Uterus (tissue), 4 donors: ENCODE measurements around the gene MAP6D1. TPM values are rescaled to one million over a fixed set of nuclear protein-coding genes. Genes with fewer than 3 reads are reported as not detected.

ENCODE experiments used
- DNase-seq, 2 donors: peaks; one replicate each; pipeline ENCODE4 v3.0.0-alpha.2; 2019 to 2020
- H3K27ac ChIP-seq, 2 donors: fragments of 200-600 bp; sonication (generic); 1 replicate in 1 of 2; 2 replicates in 1 of 2; pipeline ENCODE4 v1.5.1; 2016 to 2018
- H3K27me3 ChIP-seq, 2 donors: fragments of 200-600 bp; sonication (generic); one replicate each; pipeline ENCODE4 v1.5.1; 2018 to 2019; ENCODE audit warnings: control low read depth in 1 of 2
- H3K36me3 ChIP-seq, 2 donors: fragments of 200-600 bp; sonication (generic); one replicate each; pipeline ENCODE4 v1.5.1; 2019; ENCODE audit warnings: control low read depth in 1 of 2
- H3K4me1 ChIP-seq, 2 donors: fragments of 200-600 bp; sonication (generic); one replicate each; pipeline ENCODE4 v1.5.1; 2018 to 2019; ENCODE audit warnings: control low read depth in 1 of 2
- H3K4me3 ChIP-seq, 2 donors: fragments of 200-600 bp; sonication (generic); 1 replicate in 1 of 2; 2 replicates in 1 of 2; pipeline ENCODE4 v1.5.1; 2018 to 2019; ENCODE audit warnings: mild to moderate bottlenecking in 1 of 2
- H3K9me3 ChIP-seq, 2 donors: fragments of 200-600 bp; sonication (generic); one replicate each; pipeline ENCODE4 v1.5.1; 2019; ENCODE audit warnings: control low read depth in 1 of 2
- POLR2A ChIP-seq, 2 donors: fragments of 450-650 bp; IDR thresholded peaks; one replicate each; pipeline ENCODE4 v1.6.1; 2016; ENCODE audit warnings: antibody characterized with exemption in 2 of 2, mild to moderate bottlenecking in 1 of 2, moderate library complexity in 1 of 2
- intact Hi-C: fragments of 100-400 bp; cut with DNase I; formaldehyde crosslinking; loops from one replicate; pipeline ENCODE4 v1.15.1; 2023; ENCODE audit warnings: low total_unique reads
- total RNA-seq, 4 donors: library from RNA; depleted of rRNA in 3 of 4; stranded (reverse); fragments of >200 nt in 3 of 4; gene quantifications; one replicate each; pipeline versions ENCODE4 v1.1.0 to v1.2.4, GENCODE V29; 2014 to 2023
- TF ChIP-seq, protein P1 (sequence below), 4 experiments: fragments of 200-600 bp in 2 of 4; fragments of 450-650 bp in 2 of 4; sonication (generic) in 2 of 4; IDR thresholded peaks; one replicate each; pipeline ENCODE4 v1.5.1; 2016 to 2019; ENCODE audit warnings: antibody characterized with exemption in 4 of 4, mild to moderate bottlenecking in 2 of 4, moderate library complexity in 1 of 4
- donor health status: DM: yes; HTN: yes; CAD: no.

Gene MAP6D1
- total RNA-seq, 4 donors from 2014 or later: 1.0 to 1.9 TPM; not detected in 2

- no peak overlapping the region for H3K27ac ChIP-seq
- H3K4me3 ChIP-seq: no peak overlapping the region
- no peaks in the 10 kb centered on the region for H3K9me3 ChIP-seq
- intact Hi-C loops: no loop called here
- TF ChIP-seq, protein P1, sequence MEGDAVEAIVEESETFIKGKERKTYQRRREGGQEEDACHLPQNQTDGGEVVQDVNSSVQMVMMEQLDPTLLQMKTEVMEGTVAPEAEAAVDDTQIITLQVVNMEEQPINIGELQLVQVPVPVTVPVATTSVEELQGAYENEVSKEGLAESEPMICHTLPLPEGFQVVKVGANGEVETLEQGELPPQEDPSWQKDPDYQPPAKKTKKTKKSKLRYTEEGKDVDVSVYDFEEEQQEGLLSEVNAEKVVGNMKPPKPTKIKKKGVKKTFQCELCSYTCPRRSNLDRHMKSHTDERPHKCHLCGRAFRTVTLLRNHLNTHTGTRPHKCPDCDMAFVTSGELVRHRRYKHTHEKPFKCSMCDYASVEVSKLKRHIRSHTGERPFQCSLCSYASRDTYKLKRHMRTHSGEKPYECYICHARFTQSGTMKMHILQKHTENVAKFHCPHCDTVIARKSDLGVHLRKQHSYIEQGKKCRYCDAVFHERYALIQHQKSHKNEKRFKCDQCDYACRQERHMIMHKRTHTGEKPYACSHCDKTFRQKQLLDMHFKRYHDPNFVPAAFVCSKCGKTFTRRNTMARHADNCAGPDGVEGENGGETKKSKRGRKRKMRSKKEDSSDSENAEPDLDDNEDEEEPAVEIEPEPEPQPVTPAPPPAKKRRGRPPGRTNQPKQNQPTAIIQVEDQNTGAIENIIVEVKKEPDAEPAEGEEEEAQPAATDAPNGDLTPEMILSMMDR (IDR thresholded peaks at IDR 0.05): no peak
- no peak for TF ChIP-seq POLR2A (IDR thresholded peaks at IDR 0.05)
- no peak for DNase-seq
- H3K4me1 ChIP-seq: no peaks in the 10 kb centered on the region
- H3K27me3 ChIP-seq: no peaks in the 10 kb centered on the region
- no peaks in the 10 kb centered on the region for H3K36me3 ChIP-seq
Observed at GRCh38 chr3:183815563-183815940, 9.8 kb downstream of the MAP6D1 start.

DNA sequence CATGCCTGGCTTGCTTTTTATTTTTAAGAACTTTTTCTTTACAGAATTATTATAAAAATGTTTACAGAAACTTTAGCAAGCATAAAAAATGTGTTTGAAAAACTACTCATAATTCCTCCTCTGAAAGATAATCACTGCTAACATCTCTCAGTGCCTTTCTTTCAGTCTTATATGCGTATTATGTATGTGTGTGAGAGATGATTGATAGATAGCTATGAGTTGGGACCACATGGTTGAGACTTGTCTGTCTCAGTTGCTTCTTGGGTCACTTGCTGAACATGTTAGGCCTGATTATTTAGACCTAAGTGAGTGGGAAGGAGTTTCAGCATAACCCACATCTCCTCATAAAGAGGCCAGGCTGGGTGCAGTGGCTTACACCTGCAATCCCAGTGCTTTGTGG lies 11.1 kb downstream of the MAP6D1 start:
- Histone ChIP-seq H3K4me3 (no peak overlapping the region), H3K36me3 (no peaks in the 10 kb centered on the region), H3K4me1 (no peaks in the 10 kb centered on the region), H3K9me3 (no peaks in the 10 kb centered on the region), H3K27me3 (no peaks in the 10 kb centered on the region), H3K27ac (no peak overlapping the region)
- TF ChIP-seq POLR2A (IDR thresholded peaks at IDR 0.05): no peak
- TF ChIP-seq, protein P1 (IDR thresholded peaks at IDR 0.05): no peak
- no peak for DNase-seq
- intact Hi-C loops: no loop called here

DNA sequence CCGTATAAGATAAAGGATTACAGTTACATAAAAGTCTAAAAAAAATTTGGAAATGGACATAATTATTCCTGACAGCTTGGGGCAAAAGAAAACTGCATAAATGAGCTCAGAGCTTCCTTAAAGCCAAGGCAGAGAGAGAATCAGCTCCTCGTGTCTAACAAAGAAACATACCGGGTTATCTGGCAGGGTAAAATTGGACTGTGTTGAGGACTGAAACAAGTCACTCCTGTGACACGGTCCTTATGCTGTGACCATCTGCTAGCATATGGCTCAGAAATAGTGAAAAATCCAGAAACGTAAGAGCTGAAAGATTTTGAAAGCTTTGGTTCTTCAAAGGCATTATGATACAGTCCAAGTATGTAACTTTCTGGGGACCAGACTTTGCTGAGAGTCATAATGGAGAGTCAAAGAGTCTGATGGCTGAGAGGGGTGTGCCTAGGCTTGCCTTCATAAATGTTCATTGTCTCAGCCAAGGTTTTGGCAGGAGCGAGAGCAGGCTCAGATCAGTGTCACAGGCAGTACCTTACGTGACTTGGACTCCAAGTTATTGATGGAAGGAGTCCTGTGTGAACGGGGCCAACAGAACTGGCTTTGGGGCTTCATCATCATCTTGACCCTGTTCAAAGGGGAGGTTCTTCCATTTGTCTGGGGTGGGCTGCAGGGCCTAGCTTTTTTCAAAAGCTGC lies 12.5 kb downstream of the MAP6D1 start:
- Histone ChIP-seq H3K27me3 (no peaks in the 10 kb centered on the region), H3K4me1 (no peaks in the 10 kb centered on the region), H3K4me3 (no peak overlapping the region), H3K27ac (no peak overlapping the region), H3K36me3 (no peaks in the 10 kb centered on the region), H3K9me3 (no peaks in the 10 kb centered on the region)
- DNase-seq: no peak
- intact Hi-C loops: no loop called here
- TF ChIP-seq, protein P1 (IDR thresholded peaks at IDR 0.05): no peak
- no peak for TF ChIP-seq POLR2A (IDR thresholded peaks at IDR 0.05)

- H3K36me3 ChIP-seq: no peaks in the 10 kb centered on the region
- intact Hi-C loops: no loop called here
- no peaks in the 10 kb centered on the region for H3K27me3 ChIP-seq
- TF ChIP-seq POLR2A (IDR thresholded peaks at IDR 0.05): no peak
- TF ChIP-seq, protein P1 (IDR thresholded peaks at IDR 0.05): no peak
- no peaks in the 10 kb centered on the region for H3K4me1 ChIP-seq
- H3K4me3 ChIP-seq: no peak overlapping the region
- DNase-seq: no peak
- no peaks in the 10 kb centered on the region for H3K9me3 ChIP-seq
- no peak overlapping the region for H3K27ac ChIP-seq
Observed at GRCh38 chr3:183811638-183812037, 13.7 kb downstream of the MAP6D1 start.

DNA sequence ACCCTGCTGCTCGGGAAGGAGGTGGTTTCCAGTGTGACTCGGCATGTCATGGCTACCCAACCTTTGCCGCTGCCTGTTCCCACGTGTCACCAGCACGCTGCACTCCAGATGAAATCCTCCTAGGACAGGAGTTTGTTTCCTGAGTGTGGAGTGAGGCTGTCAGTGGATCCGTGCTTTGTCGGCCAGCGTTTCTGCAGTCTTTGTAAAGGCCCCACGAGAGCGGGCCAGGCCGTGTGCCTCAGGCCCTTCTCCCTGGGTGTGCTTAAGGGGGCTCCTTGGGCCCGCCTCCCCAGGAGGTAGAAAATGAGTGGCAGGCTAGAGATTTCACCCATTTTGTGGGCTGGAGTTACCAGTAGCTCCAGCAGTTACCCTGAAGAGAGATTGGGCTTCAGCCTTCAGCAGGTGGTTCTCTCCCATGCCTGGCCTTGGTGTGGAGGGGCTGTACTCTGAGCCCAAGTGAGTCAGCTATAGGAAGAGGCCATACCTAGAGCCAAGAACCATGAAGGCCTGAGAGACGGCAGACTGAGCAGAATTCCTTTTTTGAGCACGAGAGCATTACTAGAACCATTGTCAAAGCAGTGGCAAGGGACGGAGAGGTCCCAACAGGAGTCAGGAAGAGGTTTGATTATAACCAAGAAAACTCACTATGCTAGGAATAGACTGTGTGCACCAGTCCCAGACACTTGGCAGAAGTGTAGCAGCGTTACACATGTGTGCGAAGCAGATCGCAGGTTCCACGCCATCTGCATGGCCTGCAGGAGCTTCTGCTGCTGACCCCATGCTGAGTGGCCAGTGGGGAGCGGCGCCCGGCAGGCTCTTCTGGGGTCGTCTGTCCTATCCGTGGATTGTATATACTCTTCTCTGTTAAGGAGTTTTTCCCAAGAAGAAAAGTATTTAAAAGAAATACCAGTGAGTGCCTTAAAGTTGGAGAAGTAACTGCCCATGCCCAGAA lies 14.5 kb downstream of the MAP6D1 start:
- H3K4me1 ChIP-seq: no peaks in the 10 kb centered on the region
- no peak overlapping the region for H3K4me3 ChIP-seq
- no peak overlapping the region for H3K27ac ChIP-seq
- no peaks in the 10 kb centered on the region for H3K9me3 ChIP-seq
- TF ChIP-seq, protein P1 (IDR thresholded peaks at IDR 0.05): no peak
- no peak for TF ChIP-seq POLR2A (IDR thresholded peaks at IDR 0.05)
- H3K27me3 ChIP-seq: no peaks in the 10 kb centered on the region
- no peaks in the 10 kb centered on the region for H3K36me3 ChIP-seq
- DNase-seq: no peak
- intact Hi-C loops: no loop called here
